ENCODE measurements around the gene B3GAT3.

Gene B3GAT3

DNA sequence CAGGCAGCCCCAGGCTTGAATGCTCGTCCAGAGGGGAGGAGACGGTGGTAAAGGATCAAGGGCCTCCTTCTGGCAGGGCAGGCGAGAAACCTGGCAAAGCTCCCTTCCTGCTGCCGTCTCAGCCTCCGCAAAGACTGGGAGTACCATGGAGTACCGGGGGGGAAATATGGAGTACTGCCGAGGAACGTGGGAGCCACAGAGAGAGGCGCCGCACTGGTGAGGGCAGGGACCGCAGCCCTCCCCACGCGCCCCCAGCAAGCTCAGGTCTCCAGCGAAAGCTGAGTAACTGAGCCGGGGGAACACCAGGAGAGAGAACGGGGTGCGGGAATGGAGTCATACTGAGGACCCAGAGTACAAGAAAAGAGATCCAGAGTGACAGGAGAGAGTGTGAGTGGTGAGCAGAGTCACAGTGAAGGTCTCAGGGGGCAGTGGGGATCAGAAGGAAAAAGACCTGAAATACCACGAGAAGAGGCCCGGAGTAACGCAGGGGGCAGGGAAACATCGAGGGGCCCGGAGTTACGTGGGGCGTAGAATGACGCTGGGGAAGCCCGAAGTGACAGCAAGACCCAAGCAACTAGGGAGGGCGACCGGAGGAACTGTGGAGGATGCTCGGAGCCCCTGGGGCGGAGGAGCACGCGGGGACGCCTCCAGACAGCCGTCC, 10.0 kb downstream of the B3GAT3 start:
- H3K27ac ChIP-seq: peak overlapping the region; percentile 38
- no peak for DNase-seq (ENCODE audit: low read depth, low spot score)

GRCh38 chr11:62610814-62611704, 10.7 kb downstream of the B3GAT3 start:
- Histone ChIP-seq H3K36me3 (ENCODE audit: insufficient read depth, low read length) (no peaks in the 10 kb centered on the region; the same call in 1 of the 2 replicates), H3K27ac (no peak overlapping the region), H3K9me3 (ENCODE audit: low read depth, low read length) (no peaks in the 10 kb centered on the region), H3K9ac (ENCODE audit: insufficient read length) (peak overlapping the region; percentile 71), H3K4me3 (peak overlapping the region; percentile 91)
- no peak for DNase-seq (ENCODE audit: low read depth, low spot score)
- TF ChIP-seq POLR2AphosphoS5 (IDR thresholded peaks at IDR 0.05; ENCODE audit: borderline replicate concordance, low read depth, low read length) (no peak), EZH2 (IDR thresholded peaks at IDR 0.05) (no peak), FOXP2 (optimal IDR thresholded peaks at IDR 0.05; ENCODE audit: control extremely low read depth, extremely low read length, insufficient read depth) (no peak)

More for the DNA sequence above, 10.0 kb downstream of the B3GAT3 start:
- Histone ChIP-seq H3K36me3 (ENCODE audit: insufficient read depth, low read length) (no peaks in the 10 kb centered on the region; the same call in 1 of the 2 replicates), H3K4me3 (peak overlapping the region; percentile 91), H3K9ac (ENCODE audit: insufficient read length) (peak overlapping the region; percentile 71), H3K9me3 (ENCODE audit: low read depth, low read length) (no peaks in the 10 kb centered on the region)
- TF ChIP-seq POLR2AphosphoS5 (IDR thresholded peaks at IDR 0.05; ENCODE audit: borderline replicate concordance, low read depth, low read length) (no peak), EZH2 (IDR thresholded peaks at IDR 0.05) (no peak), FOXP2 (optimal IDR thresholded peaks at IDR 0.05; ENCODE audit: control extremely low read depth, extremely low read length, insufficient read depth) (peak; percentile 7)

DNA sequence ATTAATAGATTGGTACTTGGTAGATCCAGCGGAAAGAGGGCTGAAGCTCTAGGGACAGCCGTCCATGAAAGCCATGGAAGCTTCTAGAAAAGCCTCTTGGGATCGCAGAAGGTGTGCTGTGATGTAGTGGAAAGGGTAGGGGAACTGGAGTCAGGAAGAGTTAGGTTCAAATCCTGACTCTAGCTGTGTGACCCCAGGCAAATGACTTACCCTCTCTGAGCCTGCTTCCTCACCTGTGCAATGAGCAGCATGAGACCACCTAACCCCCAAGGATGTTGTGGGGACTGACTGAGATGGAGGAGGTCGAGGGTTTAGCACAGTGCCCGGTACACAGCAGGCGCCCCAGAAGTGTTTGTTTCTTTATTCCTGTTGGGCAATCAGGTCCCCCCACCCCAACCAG, 11.4 kb downstream of the B3GAT3 start:
- Histone ChIP-seq H3K9me3 (ENCODE audit: low read depth, low read length) (no peaks in the 10 kb centered on the region), H3K9ac (ENCODE audit: insufficient read length) (no peak overlapping the region), H3K4me3 (no peak overlapping the region), H3K36me3 (ENCODE audit: insufficient read depth, low read length) (no peaks in the 10 kb centered on the region), H3K27ac (no peak overlapping the region)
- TF ChIP-seq POLR2AphosphoS5 (IDR thresholded peaks at IDR 0.05; ENCODE audit: borderline replicate concordance, low read depth, low read length): no peak
- no peak for TF ChIP-seq EZH2 (IDR thresholded peaks at IDR 0.05)
- TF ChIP-seq FOXP2 (optimal IDR thresholded peaks at IDR 0.05; ENCODE audit: control extremely low read depth, extremely low read length, insufficient read depth): no peak
- DNase-seq (ENCODE audit: low read depth, low spot score): no peak

DNA sequence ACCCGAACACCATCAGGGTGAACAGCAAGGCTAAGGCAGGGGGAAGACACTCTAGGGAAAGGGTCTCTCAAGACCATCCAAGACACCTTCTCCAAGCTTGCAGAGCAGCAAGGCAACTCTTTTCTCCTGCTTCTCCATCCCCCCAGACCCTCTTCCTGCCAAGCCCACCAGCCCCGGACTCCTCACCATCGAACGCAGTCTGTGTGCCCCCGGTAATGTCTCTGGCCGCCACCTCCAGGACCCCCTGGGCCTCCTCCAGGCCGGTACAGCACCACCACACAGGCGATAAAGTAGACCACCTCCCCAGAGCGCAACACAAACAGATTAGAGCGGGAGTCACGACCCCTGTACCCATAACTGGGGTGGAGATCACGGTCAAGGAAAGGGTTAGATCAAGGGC, 13.0 kb downstream of the B3GAT3 start:
- no peaks in the 10 kb centered on the region for H3K36me3 ChIP-seq (ENCODE audit: insufficient read depth, low read length)
- no peaks in the 10 kb centered on the region for H3K9me3 ChIP-seq (ENCODE audit: low read depth, low read length)
- DNase-seq (ENCODE audit: low read depth, low spot score): no peak
- no peak overlapping the region for H3K9ac ChIP-seq (ENCODE audit: insufficient read length)
- no peak for TF ChIP-seq POLR2AphosphoS5 (IDR thresholded peaks at IDR 0.05; ENCODE audit: borderline replicate concordance, low read depth, low read length)
- TF ChIP-seq FOXP2 (optimal IDR thresholded peaks at IDR 0.05; ENCODE audit: control extremely low read depth, extremely low read length, insufficient read depth): no peak
- TF ChIP-seq EZH2 (IDR thresholded peaks at IDR 0.05): no peak
- H3K4me3 ChIP-seq: no peak overlapping the region
- no peak overlapping the region for H3K27ac ChIP-seq

- Histone ChIP-seq H3K9me3 (ENCODE audit: low read depth, low read length) (no peaks in the 10 kb centered on the region), H3K27ac (no peak overlapping the region), H3K36me3 (ENCODE audit: insufficient read depth, low read length) (no peaks in the 10 kb centered on the region), H3K9ac (ENCODE audit: insufficient read length) (no peak overlapping the region), H3K4me3 (no peak overlapping the region)
- TF ChIP-seq EZH2 (IDR thresholded peaks at IDR 0.05): no peak
- no peak for TF ChIP-seq POLR2AphosphoS5 (IDR thresholded peaks at IDR 0.05; ENCODE audit: borderline replicate concordance, low read depth, low read length)
- no peak for TF ChIP-seq FOXP2 (optimal IDR thresholded peaks at IDR 0.05; ENCODE audit: control extremely low read depth, extremely low read length, insufficient read depth)
- DNase-seq (ENCODE audit: low read depth, low spot score): no peak
These were observed 14.1 kb downstream of the B3GAT3 start for GRCh38 chr11:62607714-62608113.

- Histone ChIP-seq H3K36me3 (ENCODE audit: insufficient read depth, low read length) (no peaks in the 10 kb centered on the region), H3K4me3 (no peak overlapping the region), H3K27ac (no peak overlapping the region), H3K9me3 (ENCODE audit: low read depth, low read length) (no peaks in the 10 kb centered on the region), H3K9ac (ENCODE audit: insufficient read length) (no peak overlapping the region)
- no peak for DNase-seq (ENCODE audit: low read depth, low spot score)
- TF ChIP-seq FOXP2 (optimal IDR thresholded peaks at IDR 0.05; ENCODE audit: control extremely low read depth, extremely low read length, insufficient read depth) (no peak), EZH2 (IDR thresholded peaks at IDR 0.05) (no peak), POLR2AphosphoS5 (IDR thresholded peaks at IDR 0.05; ENCODE audit: borderline replicate concordance, low read depth, low read length) (no peak)
These were observed 15.9 kb downstream of the B3GAT3 start for GRCh38 chr11:62605902-62606301.

GRCh38 chr11:62605467-62605866, 16.3 kb downstream of the B3GAT3 start:
- no peak for TF ChIP-seq POLR2AphosphoS5 (IDR thresholded peaks at IDR 0.05; ENCODE audit: borderline replicate concordance, low read depth, low read length)
- TF ChIP-seq EZH2 (IDR thresholded peaks at IDR 0.05): no peak
- no peak for TF ChIP-seq FOXP2 (optimal IDR thresholded peaks at IDR 0.05; ENCODE audit: control extremely low read depth, extremely low read length, insufficient read depth)
- Histone ChIP-seq H3K9ac (ENCODE audit: insufficient read length) (no peak overlapping the region), H3K4me3 (no peak overlapping the region), H3K9me3 (ENCODE audit: low read depth, low read length) (no peaks in the 10 kb centered on the region), H3K36me3 (ENCODE audit: insufficient read depth, low read length) (no peaks in the 10 kb centered on the region; the same call in 1 of the 2 replicates), H3K27ac (no peak overlapping the region)
- DNase-seq (ENCODE audit: low read depth, low spot score): no peak

GRCh38 chr11:62604460-62605120, 17.2 kb downstream of the B3GAT3 start:
- H3K4me3 ChIP-seq: no peak overlapping the region
- H3K9me3 ChIP-seq (ENCODE audit: low read depth, low read length): no peaks in the 10 kb centered on the region
- peaks cover 6% of the 10 kb centered on the region for H3K36me3 ChIP-seq (ENCODE audit: insufficient read depth, low read length)
- H3K27ac ChIP-seq: no peak overlapping the region
- H3K9ac ChIP-seq (ENCODE audit: insufficient read length): no peak overlapping the region
- DNase-seq (ENCODE audit: low read depth, low spot score): no peak
- TF ChIP-seq EZH2 (IDR thresholded peaks at IDR 0.05): no peak
- TF ChIP-seq FOXP2 (optimal IDR thresholded peaks at IDR 0.05; ENCODE audit: control extremely low read depth, extremely low read length, insufficient read depth): no peak
- no peak for TF ChIP-seq POLR2AphosphoS5 (IDR thresholded peaks at IDR 0.05; ENCODE audit: borderline replicate concordance, low read depth, low read length)

Data from SK-N-MC (cell line).